Thyroid gland (tissue), 4 donors: Measurements from ENCODE around the gene MPDU1.

Experiments
- CTCF ChIP-seq, 6 experiments: fragments of 200-600 bp in 3 of 6; fragments of 450-650 bp in 3 of 6; sonication (generic) in 3 of 6; IDR thresholded peaks; one replicate each; pipeline ENCODE4 v1.5.1; 2016 to 2019; ENCODE audit warnings: antibody characterized with exemption in 6 of 6, mild to moderate bottlenecking in 2 of 6, inconsistent platforms in 1 of 6, moderate library complexity in 1 of 6
- POLR2A ChIP-seq, 2 donors: fragments of 450-650 bp; IDR thresholded peaks; one replicate each; pipeline ENCODE4 v1.6.1; 2017; ENCODE audit warnings: antibody characterized with exemption in 2 of 2, mild to moderate bottlenecking in 2 of 2, moderate library complexity in 1 of 2

GRCh38 chr17:7613769-7614424 is 30.2 kb downstream of the MPDU1 start:
- TF ChIP-seq CTCF (IDR thresholded peaks at IDR 0.05), result no peak
- TF ChIP-seq POLR2A (IDR thresholded peaks at IDR 0.05), result no peak
